T-helper 2 cell treated with Interferon-gamma antibody and Interleukin-4, amounts not matched to agents 5 μg/mL and 100 μg/mL, for 36 hours (primary cell): ENCODE results near the gene ABCG2.

Experiments
- DNase-seq: peaks from one replicate; pipeline ENCODE4 v3.0.0; 2021; ENCODE audit warnings: low spot score
- H3K27ac Mint-ChIP-seq: one replicate; pipeline ENCODE4 v1.8.0; 2021; ENCODE audit warnings: mild to moderate bottlenecking, mixed read lengths
- H3K27me3 Mint-ChIP-seq: one replicate; pipeline ENCODE4 v1.8.0; 2021; ENCODE audit warnings: low read depth, mixed read lengths
- H3K36me3 Mint-ChIP-seq: one replicate; pipeline ENCODE4 v1.8.0; 2021; ENCODE audit warnings: low read depth, mixed read lengths
- H3K4me1 Mint-ChIP-seq: one replicate; pipeline ENCODE4 v1.8.0; 2021; ENCODE audit warnings: low read depth, mixed read lengths
- H3K4me3 Mint-ChIP-seq: one replicate; pipeline ENCODE4 v1.8.0; 2022; ENCODE audit warnings: mild to moderate bottlenecking, moderate library complexity, mixed read lengths
- H3K9me3 Mint-ChIP-seq: one replicate; pipeline ENCODE4 v1.8.0; 2021; ENCODE audit warnings: mixed read lengths

The ABCG2 gene

GRCh38 chr4:88158489-88159228 is at the start of gene ABCG2:
Gene ABCG2, minus strand, starts transcription at chr4:88158639. Its CDS starts 18,644 bp downstream, at chr4:88139995.
- Mint-ChIP-seq H3K27ac (peak within 1 kb of the TSS; percentile 34), H3K36me3 (peaks cover 4% of the 10 kb centered on the region)

DNA sequence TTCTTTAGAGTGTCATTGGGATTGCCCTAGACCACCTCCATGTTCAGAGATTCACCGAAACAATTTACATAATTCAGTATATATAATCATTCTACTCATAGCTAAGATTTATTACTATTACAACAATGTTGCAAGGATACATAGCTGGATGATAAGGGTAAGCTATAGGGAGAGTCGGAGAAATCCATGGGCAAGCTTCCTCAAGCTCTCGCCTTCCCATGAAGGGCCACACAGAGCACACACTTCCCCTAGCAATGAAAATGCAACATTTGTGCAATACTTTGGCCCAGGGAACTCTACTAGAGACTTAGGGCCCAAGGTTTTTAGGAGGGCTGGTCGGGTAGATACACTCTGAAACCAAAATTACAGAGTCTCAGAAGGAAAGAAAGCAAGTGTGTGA is 49.7 kb upstream of the ABCG2 start:
- no peak for DNase-seq
- no peaks in the 10 kb centered on the region for H3K36me3 Mint-ChIP-seq
- H3K4me1 Mint-ChIP-seq = peaks cover 4% of the 10 kb centered on the region
- no peak overlapping the region for H3K4me3 Mint-ChIP-seq
- no peak overlapping the region for H3K27ac Mint-ChIP-seq
- H3K27me3 Mint-ChIP-seq = peaks cover 8% of the 10 kb centered on the region
- H3K9me3 Mint-ChIP-seq = no peaks in the 10 kb centered on the region

More at GRCh38 chr4:88158489-88159228, at the start of gene ABCG2:
- Mint-ChIP-seq H3K9me3 (no peaks in the 10 kb centered on the region), H3K27me3 (peaks cover 20% of the 10 kb centered on the region), H3K4me3 (peak within 1 kb of the TSS; percentile 78), H3K4me1 (peaks cover 12% of the 10 kb centered on the region)
- DNase-seq = peak; percentile 56

GRCh38 chr4:88207171-88207570 is 48.7 kb upstream of the ABCG2 start:
- Mint-ChIP-seq H3K4me1 (peaks cover 4% of the 10 kb centered on the region), H3K36me3 (no peaks in the 10 kb centered on the region), H3K4me3 (no peak overlapping the region), H3K27ac (no peak overlapping the region), H3K27me3 (peaks cover 10% of the 10 kb centered on the region), H3K9me3 (no peaks in the 10 kb centered on the region)
- DNase-seq = no peak

DNA sequence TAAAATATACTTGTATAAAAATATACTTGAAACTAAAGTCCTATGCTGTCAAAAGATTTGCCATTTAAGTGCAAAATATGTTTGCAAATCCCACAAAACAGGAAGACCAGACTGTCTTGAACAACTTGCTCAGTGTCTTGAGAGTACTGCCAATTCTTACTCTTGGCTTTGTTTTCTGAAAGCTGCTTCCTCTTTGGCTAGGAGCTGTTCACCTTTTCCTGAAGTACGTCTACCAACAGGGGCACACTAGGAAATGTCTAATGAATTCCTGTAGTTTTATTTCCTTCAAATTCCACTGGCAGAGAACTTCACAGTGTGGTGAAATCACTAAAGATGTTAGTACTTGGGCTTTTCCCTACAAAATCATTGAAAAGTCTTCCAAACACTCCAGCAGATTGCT is 46.4 kb upstream of the ABCG2 start:
- Mint-ChIP-seq H3K27me3 (peaks cover 10% of the 10 kb centered on the region), H3K4me3 (no peak overlapping the region), H3K27ac (no peak overlapping the region), H3K9me3 (no peaks in the 10 kb centered on the region), H3K36me3 (no peaks in the 10 kb centered on the region), H3K4me1 (peaks cover 1% of the 10 kb centered on the region)
- no peak for DNase-seq

DNA sequence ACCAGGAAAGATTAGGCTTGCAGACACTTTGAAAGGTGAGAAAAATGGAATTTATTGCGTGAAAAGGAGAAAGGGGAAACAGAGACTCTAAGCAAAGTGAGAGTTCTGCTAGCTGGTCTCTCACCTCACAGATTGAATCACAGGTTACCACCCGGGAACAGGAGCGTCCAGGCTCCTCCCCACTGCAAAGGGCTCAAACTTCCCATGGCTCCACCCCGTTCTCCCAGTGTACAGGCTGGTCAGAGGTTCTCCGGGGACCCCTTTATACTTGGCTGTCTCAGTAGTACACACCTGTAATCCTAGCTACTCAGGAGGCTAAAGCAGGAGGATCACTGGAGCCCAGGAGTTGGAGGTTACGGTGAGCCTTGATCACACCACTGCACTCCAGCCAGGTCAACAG is 44.0 kb upstream of the ABCG2 start:
- Mint-ChIP-seq H3K27ac (no peak overlapping the region), H3K4me3 (no peak overlapping the region), H3K27me3 (peaks cover 12% of the 10 kb centered on the region), H3K9me3 (no peaks in the 10 kb centered on the region), H3K36me3 (no peaks in the 10 kb centered on the region), H3K4me1 (peaks cover 1% of the 10 kb centered on the region)
- no peak for DNase-seq

GRCh38 chr4:88200186-88200585 is 41.7 kb upstream of the ABCG2 start:
- no peak for DNase-seq
- peaks cover 1% of the 10 kb centered on the region for H3K4me1 Mint-ChIP-seq
- no peak overlapping the region for H3K4me3 Mint-ChIP-seq
- H3K9me3 Mint-ChIP-seq = no peaks in the 10 kb centered on the region
- no peak overlapping the region for H3K27ac Mint-ChIP-seq
- H3K36me3 Mint-ChIP-seq = no peaks in the 10 kb centered on the region
- H3K27me3 Mint-ChIP-seq = peaks cover 11% of the 10 kb centered on the region

DNA sequence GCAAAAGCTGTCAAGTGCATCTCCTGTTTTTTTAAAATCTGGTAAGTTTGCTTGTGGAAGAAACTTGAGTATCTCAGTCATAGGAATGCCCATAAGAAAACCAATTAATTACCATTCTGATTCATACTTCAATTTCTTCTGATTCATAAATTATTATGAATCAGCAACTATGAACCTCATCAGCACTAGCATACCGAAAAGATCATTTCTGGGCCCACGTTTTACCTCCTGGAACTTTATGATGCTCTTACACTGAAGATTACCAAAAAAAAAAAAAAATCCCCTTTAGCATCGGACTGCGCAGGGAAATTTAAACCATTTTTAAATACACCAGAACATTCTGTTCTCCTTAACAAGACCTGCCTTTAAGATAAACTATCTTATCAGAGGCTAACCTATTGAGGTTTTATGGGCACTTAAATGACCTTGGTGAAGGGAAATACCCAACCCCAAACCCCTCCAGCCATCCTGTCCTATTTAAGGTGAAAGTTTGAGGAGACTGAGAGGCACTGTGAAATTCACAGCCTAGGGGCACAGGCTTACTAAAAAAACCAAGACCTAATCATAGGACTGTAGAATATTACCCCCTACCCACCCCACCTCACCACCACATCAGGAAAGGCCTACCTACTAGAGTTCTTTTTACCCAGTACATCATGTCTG is 38.2 kb upstream of the ABCG2 start:
- no peak for DNase-seq
- no peaks in the 10 kb centered on the region for H3K36me3 Mint-ChIP-seq
- H3K4me3 Mint-ChIP-seq = no peak overlapping the region
- H3K27me3 Mint-ChIP-seq = peaks cover 2% of the 10 kb centered on the region
- no peaks in the 10 kb centered on the region for H3K9me3 Mint-ChIP-seq
- no peak overlapping the region for H3K27ac Mint-ChIP-seq
- H3K4me1 Mint-ChIP-seq = no peaks in the 10 kb centered on the region

DNA sequence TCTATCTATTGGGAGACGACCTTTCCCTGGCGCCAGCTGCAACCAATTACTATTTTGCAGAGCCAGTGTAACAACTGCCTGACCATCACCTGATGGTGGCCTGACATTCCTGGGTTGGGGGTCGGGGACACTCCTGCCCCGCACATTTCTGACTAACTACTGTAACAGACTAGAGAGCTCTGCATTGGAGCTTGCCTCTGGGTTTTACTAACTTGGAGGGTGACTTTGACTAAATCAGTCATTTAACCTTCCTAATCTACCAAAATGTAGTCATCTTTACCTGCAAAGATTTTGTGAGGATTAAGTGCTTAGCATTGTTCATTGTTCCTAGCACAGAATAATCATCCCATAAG is 37.5 kb upstream of the ABCG2 start:
- no peak overlapping the region for H3K27ac Mint-ChIP-seq
- no peaks in the 10 kb centered on the region for H3K4me1 Mint-ChIP-seq
- H3K36me3 Mint-ChIP-seq = no peaks in the 10 kb centered on the region
- peaks cover 2% of the 10 kb centered on the region for H3K27me3 Mint-ChIP-seq
- H3K9me3 Mint-ChIP-seq = no peaks in the 10 kb centered on the region
- no peak for DNase-seq
- H3K4me3 Mint-ChIP-seq = no peak overlapping the region

GRCh38 chr4:88195328-88196012 is 37.0 kb upstream of the ABCG2 start:
- Mint-ChIP-seq H3K9me3 (no peaks in the 10 kb centered on the region), H3K36me3 (no peaks in the 10 kb centered on the region), H3K4me1 (no peaks in the 10 kb centered on the region), H3K4me3 (no peak overlapping the region), H3K27me3 (peaks cover 2% of the 10 kb centered on the region), H3K27ac (no peak overlapping the region)
- no peak for DNase-seq

GRCh38 chr4:88191404-88191803 is 33.0 kb upstream of the ABCG2 start:
- Mint-ChIP-seq H3K4me1 (peaks cover 6% of the 10 kb centered on the region), H3K27me3 (no peaks in the 10 kb centered on the region), H3K9me3 (no peaks in the 10 kb centered on the region)

GRCh38 chr4:88189881-88190585 is 31.6 kb upstream of the ABCG2 start:
- no peak overlapping the region for H3K27ac Mint-ChIP-seq
- DNase-seq = no peak
- no peak overlapping the region for H3K4me3 Mint-ChIP-seq

More at GRCh38 chr4:88191404-88191803, 33.0 kb upstream of the ABCG2 start:
- Mint-ChIP-seq H3K27ac (no peak overlapping the region), H3K4me3 (no peak overlapping the region), H3K36me3 (no peaks in the 10 kb centered on the region)
- DNase-seq = no peak

GRCh38 chr4:88189418-88189738 is 30.9 kb upstream of the ABCG2 start:
- Mint-ChIP-seq H3K4me3 (no peak overlapping the region), H3K9me3 (no peaks in the 10 kb centered on the region), H3K4me1 (peaks cover 6% of the 10 kb centered on the region), H3K27me3 (peaks cover 9% of the 10 kb centered on the region), H3K27ac (no peak overlapping the region), H3K36me3 (no peaks in the 10 kb centered on the region)
- DNase-seq = no peak

More at GRCh38 chr4:88189881-88190585, 31.6 kb upstream of the ABCG2 start:
- peaks cover 4% of the 10 kb centered on the region for H3K27me3 Mint-ChIP-seq
- no peaks in the 10 kb centered on the region for H3K9me3 Mint-ChIP-seq
- H3K4me1 Mint-ChIP-seq = peaks cover 6% of the 10 kb centered on the region
- H3K36me3 Mint-ChIP-seq = no peaks in the 10 kb centered on the region

- Mint-ChIP-seq H3K27me3 (peaks cover 12% of the 10 kb centered on the region), H3K27ac (no peak overlapping the region), H3K36me3 (no peaks in the 10 kb centered on the region), H3K9me3 (no peaks in the 10 kb centered on the region), H3K4me1 (peaks cover 6% of the 10 kb centered on the region), H3K4me3 (no peak overlapping the region)
- DNase-seq = no peak
Observed at GRCh38 chr4:88188738-88189417, 30.4 kb upstream of the ABCG2 start.
